ENCODE measurements around the gene LIN28B. TPM values are rescaled to one million over a fixed set of nuclear protein-coding genes. Genes with fewer than 3 reads are reported as not detected.
"Not testable (repeated sequence)": the region's sequence is repeated elsewhere in the genome, so short reads cannot be mapped to it uniquely, and the experiment has no call there.

Gene LIN28B
- total RNA-seq, 8 experiments from 2014 or later, result 0.07 to 36.1 (median 9.6) TPM; not detected in 1

- in situ Hi-C loops (cut with MboI; ENCODE audit: low pct_unique_long_range_greater_than_20kb in 2 of 9, low sequenced_read_pairs in 9 of 9, unreplicated experiment in 9 of 9), result loop anchor here in 1 of 9 experiments (25.0 kb wide), 1 partner anchor 104 kb away; no protein-coding TSS in a partner anchor
- peak overlapping the region; percentile 33 to 63 for H3K27ac ChIP-seq
- peaks cover 3 to 12% of the 10 kb centered on the region in 2 donors for H3K4me1 ChIP-seq (replicated peaks in 1 of 2)
- ATAC-seq (replicated peaks in 6 of 8), result peak in 7 of 8 experiments; percentile 4 to 58 (median 49)
- H3K4me3 ChIP-seq, result peak overlapping the region; percentile 37 to 50 (median 45)
- WGBS, 10 experiments, result 0 to 18% (median 5%) methylated on average over 5 to 19 of the region's 19 CpGs
Observed at GRCh38 chr6:104958178-104959025, 1.5 kb downstream of the LIN28B start.

GRCh38 chr6:104959026-104959858, 2.3 kb downstream of the LIN28B start:
- peak overlapping the region; percentile 37 to 50 (median 45) for H3K4me3 ChIP-seq
- H3K27ac ChIP-seq, result peak overlapping the region in 1 of 2 donors; percentile 42
- WGBS, 10 experiments, result 0 to 38% (median 12%) methylated on average over 1 to 3 of the region's 3 CpGs; no CpG with 5 or more reads in 1 of the 10 experiments
- H3K4me1 ChIP-seq (replicated peaks in 1 of 2), result peaks cover 3 to 12% of the 10 kb centered on the region in 2 donors
- in situ Hi-C loops (cut with MboI; ENCODE audit: low pct_unique_long_range_greater_than_20kb in 2 of 9, low sequenced_read_pairs in 9 of 9, unreplicated experiment in 9 of 9), result loop anchor here in 1 of 9 experiments (25.0 kb wide), 1 partner anchor 103 kb away; no protein-coding TSS in a partner anchor
- no peak for ATAC-seq (replicated peaks in 6 of 8)

- WGBS, 10 experiments, result 0 to 50% (median 19%) methylated on average over 1 to 2 of the region's 2 CpGs
- in situ Hi-C loops (cut with MboI; ENCODE audit: low pct_unique_long_range_greater_than_20kb in 2 of 9, low sequenced_read_pairs in 9 of 9, unreplicated experiment in 9 of 9), result loop anchor here in 1 of 9 experiments (25.0 kb wide), 1 partner anchor 93 kb away; no protein-coding TSS in a partner anchor
- H3K4me3 ChIP-seq, result no peak overlapping the region
- H3K4me1 ChIP-seq (replicated peaks in 1 of 2), result peaks cover 16 to 22% of the 10 kb centered on the region in 2 donors
- H3K27ac ChIP-seq, result peak overlapping the region in 1 of 2 donors; percentile 45
- no peak for ATAC-seq (replicated peaks in 6 of 8)
Observed at GRCh38 chr6:104969108-104969507, 12.2 kb downstream of the LIN28B start.

- peak in 1 of 8 experiments; percentile 20 for ATAC-seq (replicated peaks in 6 of 8)
- in situ Hi-C loops (cut with MboI; ENCODE audit: low pct_unique_long_range_greater_than_20kb in 2 of 9, low sequenced_read_pairs in 9 of 9, unreplicated experiment in 9 of 9), result loop anchor here in 1 of 9 experiments (25.0 kb wide), 1 partner anchor 92 kb away; no protein-coding TSS in a partner anchor
- 33 to 89% (median 63%) methylated on average over 1 to 2 of the region's 2 CpGs for WGBS, 10 experiments
- H3K27ac ChIP-seq, result peak overlapping the region in 1 of 2 donors; percentile 35
- H3K4me3 ChIP-seq, result no peak overlapping the region
- H3K4me1 ChIP-seq (replicated peaks in 1 of 2), result peaks cover 16 to 22% of the 10 kb centered on the region in 2 donors
Observed at GRCh38 chr6:104969785-104970581, 13.1 kb downstream of the LIN28B start.

- no peak for ATAC-seq (replicated peaks in 6 of 8)
- H3K4me1 ChIP-seq (replicated peaks in 1 of 2), result peaks cover 19 to 20% of the 10 kb centered on the region in 2 donors
- 0 to 33% (median 12%) methylated on average over 1 to 3 of the region's 3 CpGs for WGBS, 10 experiments
- in situ Hi-C loops (cut with MboI; ENCODE audit: low pct_unique_long_range_greater_than_20kb in 2 of 9, low sequenced_read_pairs in 9 of 9, unreplicated experiment in 9 of 9), result loop anchor here in 1 of 9 experiments (25.0 kb wide), 1 partner anchor 89 kb away; no protein-coding TSS in a partner anchor
- no peak overlapping the region for H3K4me3 ChIP-seq
- H3K27ac ChIP-seq, result no peak overlapping the region
Observed at GRCh38 chr6:104973404-104973803, 16.5 kb downstream of the LIN28B start.

- in situ Hi-C loops (cut with MboI; ENCODE audit: low pct_unique_long_range_greater_than_20kb in 2 of 9, low sequenced_read_pairs in 9 of 9, unreplicated experiment in 9 of 9), result no loop called here
- Histone ChIP-seq H3K4me3 (no peak overlapping the region), H3K27ac (no peak overlapping the region), H3K4me1 (replicated peaks in 1 of 2) (peaks cover 0 to 4% of the 10 kb centered on the region in 2 donors)
- no peak for ATAC-seq (replicated peaks in 6 of 8)
- 38 to 100% (median 95%) methylated on average over 1 to 5 of the region's 5 CpGs; no CpG with 5 or more reads in 1 of the 10 experiments for WGBS, 10 experiments
Observed at GRCh38 chr6:104983296-104983695, 26.4 kb downstream of the LIN28B start.

- Histone ChIP-seq H3K27ac (no peak overlapping the region), H3K4me1 (replicated peaks in 1 of 2) (peaks cover 0 to 4% of the 10 kb centered on the region in 2 donors), H3K4me3 (no peak overlapping the region)
- ATAC-seq (replicated peaks in 6 of 8), result no peak
- 0 to 100% (median 90%) methylated on average over 1 to 4 of the region's 4 CpGs for WGBS, 10 experiments
- in situ Hi-C loops (cut with MboI; ENCODE audit: low pct_unique_long_range_greater_than_20kb in 2 of 9, low sequenced_read_pairs in 9 of 9, unreplicated experiment in 9 of 9), result no loop called here
Observed at GRCh38 chr6:104983776-104984175, 26.9 kb downstream of the LIN28B start.

GRCh38 chr6:104984831-104985230, 27.9 kb downstream of the LIN28B start:
- 0 to 100% (median 50%) methylated on average over 1 of the region's 1 CpG; no CpG with 5 or more reads in 2 of the 10 experiments for whole genome bisulfite sequencing, 10 experiments
- no peak for ATAC-seq (replicated peaks in 6 of 8)
- Histone ChIP-seq H3K27ac (no peak overlapping the region), H3K4me3 (no peak overlapping the region), H3K4me1 (replicated peaks in 1 of 2) (peaks cover 0 to 4% of the 10 kb centered on the region in 2 donors)
- in situ Hi-C loops (cut with MboI; ENCODE audit: low pct_unique_long_range_greater_than_20kb in 2 of 9, low sequenced_read_pairs in 9 of 9, unreplicated experiment in 9 of 9), result no loop called here

- H3K4me3 ChIP-seq; ATAC-seq (replicated peaks in 6 of 8); H3K4me1 ChIP-seq (replicated peaks in 1 of 2); in situ Hi-C loops (cut with MboI; ENCODE audit: low pct_unique_long_range_greater_than_20kb in 2 of 9, low sequenced_read_pairs in 9 of 9, unreplicated experiment in 9 of 9); H3K27ac ChIP-seq: not testable (repeated sequence)
- 21 to 100% (median 70%) methylated on average over 1 to 4 of the region's 4 CpGs; no CpG with 5 or more reads in 2 of the 10 experiments for WGBS, 10 experiments
Observed at GRCh38 chr6:104985875-104986274, 29.0 kb downstream of the LIN28B start.

- H3K4me1 ChIP-seq (replicated peaks in 1 of 2), result no peaks in the 10 kb centered on the region
- H3K4me3 ChIP-seq, result no peak overlapping the region
- no peak for ATAC-seq (replicated peaks in 6 of 8)
- no peak overlapping the region for H3K27ac ChIP-seq
- in situ Hi-C loops (cut with MboI; ENCODE audit: low pct_unique_long_range_greater_than_20kb in 2 of 9, low sequenced_read_pairs in 9 of 9, unreplicated experiment in 9 of 9), result no loop called here
- 26 to 94% (median 79%) methylated on average over 1 to 3 of the region's 3 CpGs; no CpG with 5 or more reads in 1 of the 10 experiments for WGBS, 10 experiments
Observed at GRCh38 chr6:104986625-104987024, 29.7 kb downstream of the LIN28B start.

GRCh38 chr6:104987218-104987617, 30.3 kb downstream of the LIN28B start:
- ATAC-seq (replicated peaks in 6 of 8), result no peak
- in situ Hi-C loops (cut with MboI; ENCODE audit: low pct_unique_long_range_greater_than_20kb in 2 of 9, low sequenced_read_pairs in 9 of 9, unreplicated experiment in 9 of 9), result no loop called here
- H3K27ac ChIP-seq, result no peak overlapping the region
- no peaks in the 10 kb centered on the region for H3K4me1 ChIP-seq (replicated peaks in 1 of 2)
- no peak overlapping the region for H3K4me3 ChIP-seq
- 40 to 100% (median 97%) methylated on average over 1 to 3 of the region's 3 CpGs for WGBS, 10 experiments

- Histone ChIP-seq H3K4me1 (replicated peaks in 1 of 2) (no peaks in the 10 kb centered on the region), H3K4me3 (no peak overlapping the region), H3K27ac (no peak overlapping the region)
- in situ Hi-C loops (cut with MboI; ENCODE audit: low pct_unique_long_range_greater_than_20kb in 2 of 9, low sequenced_read_pairs in 9 of 9, unreplicated experiment in 9 of 9), result loop anchor here in 1 of 9 experiments (10.0 kb wide), 1 partner anchor 85 kb away; no protein-coding TSS in a partner anchor
- ATAC-seq (replicated peaks in 6 of 8), result peak in 3 of 8 experiments; percentile 60 to 92 (median 77)
- 0 to 100% (median 59%) methylated on average over 1 of the region's 1 CpG; no CpG with 5 or more reads in 2 of the 10 experiments for WGBS, 10 experiments
Observed at GRCh38 chr6:104990085-104990484, 33.2 kb downstream of the LIN28B start.

All from motor neuron (in vitro differentiated cells).